IPS DF 19.7 (cell line): ENCODE measurements around the gene ODAD3.
"Not testable (repeated sequence)": the region's sequence is repeated elsewhere in the genome, so short reads cannot be mapped to it uniquely, and the experiment has no call there.

ENCODE experiments used
- DNase-seq: peaks from one replicate; pipeline ENCODE4 v3.0.0-alpha.2; 2013; ENCODE audit warnings: low read depth, low spot score

Gene ODAD3

GRCh38 chr19:11460207-11460606 is 25.3 kb upstream of the ODAD3 start:
- no peak for DNase-seq

GRCh38 chr19:11458912-11459311 is 24.0 kb upstream of the ODAD3 start:
- not testable (repeated sequence) for DNase-seq

GRCh38 chr19:11458236-11458900 is 23.4 kb upstream of the ODAD3 start:
- DNase-seq = no peak

GRCh38 chr19:11457831-11458230 is 22.9 kb upstream of the ODAD3 start:
- DNase-seq = no peak

GRCh38 chr19:11457115-11457514 is 22.2 kb upstream of the ODAD3 start:
- no peak for DNase-seq

GRCh38 chr19:11456659-11457058 is 21.7 kb upstream of the ODAD3 start:
- no peak for DNase-seq

GRCh38 chr19:11455233-11455554 is 20.3 kb upstream of the ODAD3 start:
- DNase-seq = not testable (repeated sequence)

- DNase-seq = no peak
Observed at GRCh38 chr19:11453468-11454341, 18.8 kb upstream of the ODAD3 start.

GRCh38 chr19:11452620-11453310 is 17.8 kb upstream of the ODAD3 start:
- DNase-seq = no peak

GRCh38 chr19:11451871-11452619 is 17.1 kb upstream of the ODAD3 start:
- DNase-seq = no peak

GRCh38 chr19:11451327-11451870 is 16.5 kb upstream of the ODAD3 start:
- no peak for DNase-seq

- no peak for DNase-seq
Observed at GRCh38 chr19:11450570-11451326, 15.8 kb upstream of the ODAD3 start.

GRCh38 chr19:11448923-11449554 is 14.1 kb upstream of the ODAD3 start:
- DNase-seq = no peak

GRCh38 chr19:11448410-11448809 is 13.5 kb upstream of the ODAD3 start:
- DNase-seq = no peak

GRCh38 chr19:11447347-11448262 is 12.7 kb upstream of the ODAD3 start:
- DNase-seq = no peak

GRCh38 chr19:11446652-11447301 is 11.9 kb upstream of the ODAD3 start:
- DNase-seq = no peak

GRCh38 chr19:11446271-11446651 is 11.3 kb upstream of the ODAD3 start:
- DNase-seq = no peak

- no peak for DNase-seq
Observed at GRCh38 chr19:11445141-11445540, 10.2 kb upstream of the ODAD3 start.

GRCh38 chr19:11444059-11444458 is 9.1 kb upstream of the ODAD3 start:
- DNase-seq = no peak
